ENCODE results near the gene NUAK2. TPM values are rescaled to one million over a fixed set of nuclear protein-coding genes. Genes with fewer than 3 reads are reported as not detected.
A peak's percentile ranks its signal among the peaks of the same experiment; 100 is the strongest.

NUAK2 gene
- total RNA-seq = 10 to 100 TPM; 11.2 to 20.8 TPM

DNA sequence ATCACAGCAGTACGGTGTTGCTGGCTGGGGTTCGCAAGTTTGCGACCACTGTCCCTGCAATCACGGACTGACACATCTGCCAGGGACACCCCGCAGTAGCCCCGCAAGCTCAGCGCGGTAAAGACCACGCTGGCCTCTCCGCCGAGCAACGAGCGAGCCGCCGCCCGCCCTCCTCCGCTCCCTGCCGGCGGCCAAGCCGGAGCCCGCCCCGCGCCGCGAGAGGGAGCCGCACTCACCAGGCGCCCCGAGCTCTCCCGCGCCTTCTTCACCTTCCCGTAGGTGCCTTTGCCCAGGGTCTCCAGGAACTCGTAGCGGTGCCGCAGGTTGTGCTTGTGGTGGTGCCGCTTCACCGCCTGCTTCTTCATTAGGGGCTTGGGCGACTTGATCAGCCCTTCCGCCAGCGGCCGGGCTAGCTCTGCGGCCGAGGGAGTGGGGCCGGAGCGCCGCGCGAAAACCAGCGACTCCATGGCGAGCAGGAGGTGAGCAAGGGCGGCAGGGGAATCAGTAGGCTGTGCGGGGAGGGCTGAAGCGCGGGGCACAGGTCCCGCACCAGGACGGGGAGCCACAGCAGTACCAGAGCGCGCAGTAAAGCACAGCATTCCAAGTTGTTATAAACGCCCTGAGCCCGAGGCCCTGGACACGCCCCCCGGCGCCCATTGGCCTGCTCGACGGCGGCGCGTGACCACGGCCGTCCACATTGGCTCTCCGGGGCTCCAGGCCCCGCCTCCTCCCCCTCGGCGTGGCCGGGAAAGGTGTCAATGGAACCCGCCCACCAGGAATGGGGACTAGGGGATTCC is at the start of gene NUAK2:
Gene NUAK2 (minus strand): TSS at position 584 of the 797 bp plus-strand sequence. CDS start 117 bp downstream, at position 467.
- Histone ChIP-seq H3K27me3 (no peaks in the 10 kb centered on the region), H3K4me3 (peak within 1 kb of the TSS; percentile 79 to 84), H3K9me3 (no peaks in the 10 kb centered on the region), H3K4me1 (peaks cover 72% of the 10 kb centered on the region), H3K36me3 (replicated peaks in 1 of 2; ENCODE audit: insufficient read depth in 1 of 2, low read depth in 2 of 2) (no peaks in the 10 kb centered on the region), H3K27ac (peak within 1 kb of the TSS; percentile 71 to 95 (median 92))
- DNase-seq (peak; percentile 93 to 97 (median 94)), ATAC-seq (peak; percentile 73)
- WGBS, 2 donors = 1% methylated on average over 18 to 75 of the region's 75 CpGs
- peak; percentile 91 to 97 (median 95) for TF ChIP-seq POLR2A (IDR thresholded peaks at IDR 0.05)
- TF ChIP-seq, protein P1, sequence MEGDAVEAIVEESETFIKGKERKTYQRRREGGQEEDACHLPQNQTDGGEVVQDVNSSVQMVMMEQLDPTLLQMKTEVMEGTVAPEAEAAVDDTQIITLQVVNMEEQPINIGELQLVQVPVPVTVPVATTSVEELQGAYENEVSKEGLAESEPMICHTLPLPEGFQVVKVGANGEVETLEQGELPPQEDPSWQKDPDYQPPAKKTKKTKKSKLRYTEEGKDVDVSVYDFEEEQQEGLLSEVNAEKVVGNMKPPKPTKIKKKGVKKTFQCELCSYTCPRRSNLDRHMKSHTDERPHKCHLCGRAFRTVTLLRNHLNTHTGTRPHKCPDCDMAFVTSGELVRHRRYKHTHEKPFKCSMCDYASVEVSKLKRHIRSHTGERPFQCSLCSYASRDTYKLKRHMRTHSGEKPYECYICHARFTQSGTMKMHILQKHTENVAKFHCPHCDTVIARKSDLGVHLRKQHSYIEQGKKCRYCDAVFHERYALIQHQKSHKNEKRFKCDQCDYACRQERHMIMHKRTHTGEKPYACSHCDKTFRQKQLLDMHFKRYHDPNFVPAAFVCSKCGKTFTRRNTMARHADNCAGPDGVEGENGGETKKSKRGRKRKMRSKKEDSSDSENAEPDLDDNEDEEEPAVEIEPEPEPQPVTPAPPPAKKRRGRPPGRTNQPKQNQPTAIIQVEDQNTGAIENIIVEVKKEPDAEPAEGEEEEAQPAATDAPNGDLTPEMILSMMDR (IDR thresholded peaks at IDR 0.05) = peak in 4 of 7 experiments; percentile 17 to 35 (median 30)
- intact Hi-C loops (cut with DNase I) = no loop called here

DNA sequence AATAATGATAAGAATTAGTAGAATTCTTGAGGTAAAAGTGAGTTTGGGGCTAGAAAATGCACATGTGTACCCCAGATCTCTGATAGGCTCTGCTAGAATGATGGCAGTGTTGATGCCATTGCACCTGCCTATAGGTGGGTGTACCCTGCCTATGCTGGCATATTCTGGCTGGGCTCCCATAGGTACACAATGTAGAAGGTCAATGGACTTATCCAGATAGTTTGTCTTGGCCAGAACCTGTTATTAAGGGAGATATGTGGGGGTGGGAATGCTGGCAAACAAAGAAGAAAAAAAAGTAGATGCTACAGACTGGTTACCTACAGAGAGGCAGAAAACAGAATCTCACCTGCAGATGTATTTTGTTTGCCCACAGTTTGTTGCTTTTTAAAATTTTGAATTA is 49.2 kb upstream of the NUAK2 start:
- no peak overlapping the region for H3K4me3 ChIP-seq
- no peaks in the 10 kb centered on the region for H3K9me3 ChIP-seq
- ATAC-seq = peak; percentile 70
- H3K36me3 ChIP-seq (replicated peaks in 1 of 2; ENCODE audit: insufficient read depth in 1 of 2, low read depth in 2 of 2) = no peaks in the 10 kb centered on the region
- H3K27ac ChIP-seq = no peak overlapping the region
- H3K27me3 ChIP-seq = no peaks in the 10 kb centered on the region
- no peak for TF ChIP-seq POLR2A (IDR thresholded peaks at IDR 0.05)
- TF ChIP-seq, protein P1 (IDR thresholded peaks at IDR 0.05) = no peak
- peak; percentile 50 to 80 (median 66) for DNase-seq
- peaks cover 85% of the 10 kb centered on the region for H3K4me1 ChIP-seq
- intact Hi-C loops (cut with DNase I) = no loop called here

DNA sequence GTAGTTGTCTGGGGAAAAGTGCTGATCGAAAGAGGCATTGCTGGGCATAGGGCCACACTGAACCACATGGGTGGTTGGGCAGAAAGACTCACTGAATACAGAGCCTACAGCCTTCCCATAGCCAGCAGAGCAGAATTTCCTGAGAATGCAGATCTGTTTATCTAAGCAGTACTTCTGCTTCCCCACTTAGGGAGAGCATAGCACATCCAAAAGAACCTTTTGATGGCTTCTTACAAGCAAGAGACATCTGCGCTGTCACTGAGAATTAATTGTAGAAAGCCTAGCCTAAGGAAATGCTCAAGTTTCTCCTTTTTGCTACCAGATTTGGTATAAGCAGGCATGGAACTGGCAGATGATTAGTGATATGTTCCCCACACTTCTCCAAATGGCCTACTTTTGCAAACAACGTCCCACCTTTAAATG is 48.2 kb upstream of the NUAK2 start:
- Histone ChIP-seq H3K27me3 (no peaks in the 10 kb centered on the region), H3K9me3 (no peaks in the 10 kb centered on the region), H3K27ac (peak overlapping the region in 1 of 4 donors; percentile 2), H3K36me3 (replicated peaks in 1 of 2; ENCODE audit: insufficient read depth in 1 of 2, low read depth in 2 of 2) (no peaks in the 10 kb centered on the region), H3K4me3 (no peak overlapping the region), H3K4me1 (peaks cover 92% of the 10 kb centered on the region)
- WGBS, 2 donors = 26 to 42% methylated on average over 3 of the region's 3 CpGs
- peak; percentile 24 to 65 (median 40) for DNase-seq
- peak; percentile 40 for ATAC-seq
- TF ChIP-seq, protein P1 (IDR thresholded peaks at IDR 0.05) = no peak
- TF ChIP-seq POLR2A (IDR thresholded peaks at IDR 0.05) = no peak
- intact Hi-C loops (cut with DNase I) = no loop called here

DNA sequence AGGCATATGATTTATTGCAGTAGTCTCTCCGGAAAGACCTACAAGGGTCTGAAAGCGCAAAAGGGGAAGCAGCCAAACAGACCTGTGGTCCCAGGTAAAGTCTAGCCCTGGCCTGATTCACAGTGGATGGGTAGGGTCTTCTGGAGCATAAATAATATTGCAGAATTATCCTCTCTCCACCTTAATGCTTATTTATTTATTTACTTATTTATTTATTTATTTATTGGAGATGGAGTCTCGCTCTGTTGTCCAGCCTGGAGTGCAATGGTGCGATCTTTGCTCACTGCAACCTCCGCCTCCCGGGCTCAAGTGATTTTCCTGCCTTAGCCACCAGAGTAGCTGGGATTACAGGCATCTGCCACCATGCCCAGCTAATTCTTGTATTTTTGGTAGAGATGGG is 46.9 kb upstream of the NUAK2 start:
- H3K9me3 ChIP-seq = no peaks in the 10 kb centered on the region
- intact Hi-C loops (cut with DNase I) = no loop called here
- DNase-seq (no peak), ATAC-seq (no peak)
- no peak overlapping the region for H3K27ac ChIP-seq
- H3K4me3 ChIP-seq = no peak overlapping the region
- H3K4me1 ChIP-seq = peaks cover 83% of the 10 kb centered on the region
- TF ChIP-seq POLR2A (IDR thresholded peaks at IDR 0.05) = no peak
- TF ChIP-seq, protein P1 (IDR thresholded peaks at IDR 0.05) = no peak
- H3K27me3 ChIP-seq = no peaks in the 10 kb centered on the region
- 91 to 94% methylated on average over 6 of the region's 6 CpGs for WGBS, 2 donors
- H3K36me3 ChIP-seq (replicated peaks in 1 of 2; ENCODE audit: insufficient read depth in 1 of 2, low read depth in 2 of 2) = no peaks in the 10 kb centered on the region

Measured in body of pancreas (tissue), 4 donors.